Nephron (organoid): ENCODE results near the gene CLDN22.

Experiments
- H3K27ac Mint-ChIP-seq, 3 experiments: 2 replicates each; pipeline ENCODE4 v1.8.0; 2020; ENCODE audit warnings: mixed read lengths in 3 of 3, mild to moderate bottlenecking in 2 of 3, moderate library complexity in 1 of 3
- H3K27me3 Mint-ChIP-seq: 2 replicates; pipeline ENCODE4 v1.8.0; 2021; ENCODE audit warnings: low read depth, mild to moderate bottlenecking, moderate library complexity, mixed read lengths
- H3K36me3 Mint-ChIP-seq: 2 replicates; pipeline ENCODE4 v1.8.0; 2020; ENCODE audit warnings: low read depth, mixed read lengths
- H3K4me1 Mint-ChIP-seq: 2 replicates; pipeline ENCODE4 v1.8.0; 2020; ENCODE audit warnings: mixed read lengths
- H3K4me3 Mint-ChIP-seq, 3 experiments: 2 replicates each; pipeline ENCODE4 v1.8.0; 2020; ENCODE audit warnings: mild to moderate bottlenecking in 3 of 3, mixed read lengths in 3 of 3, moderate library complexity in 2 of 3
- H3K9me3 Mint-ChIP-seq: 2 replicates; pipeline ENCODE4 v1.8.0; 2020; ENCODE audit warnings: mixed read lengths
- TF ChIP-seq, protein P1 (sequence below), 3 experiments: fragments of 200-600 bp; sonication (generic); IDR thresholded peaks; one replicate each; pipeline ENCODE4 v1.5.0; 2021; ENCODE audit warnings: antibody characterized with exemption in 3 of 3; ENCODE audit not compliant: unreplicated experiment in 3 of 3

The CLDN22 gene

DNA sequence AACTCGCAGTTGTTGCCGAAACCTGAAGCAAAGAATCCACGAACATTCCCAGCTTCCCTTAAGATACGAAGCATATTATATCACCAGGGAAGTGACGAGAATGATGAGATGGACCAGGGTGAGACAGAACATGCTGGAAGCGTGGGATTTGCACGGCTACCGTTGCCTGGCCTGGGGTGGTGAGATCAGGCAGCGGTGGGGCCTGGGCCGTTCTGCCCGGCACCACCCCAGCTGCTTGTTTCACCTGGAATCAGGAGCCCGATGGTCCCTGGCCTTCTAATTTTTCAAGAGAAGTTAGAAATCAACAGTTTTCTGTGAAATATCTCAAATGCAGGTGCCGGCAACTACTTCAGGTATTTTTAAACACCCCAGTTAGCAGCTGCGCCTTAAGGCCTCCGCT lies 5.7 kb downstream of the CLDN22 start:
- H3K4me1 Mint-ChIP-seq, result no peaks in the 10 kb centered on the region
- peaks cover 36% of the 10 kb centered on the region for H3K36me3 Mint-ChIP-seq
- TF ChIP-seq, protein P1, sequence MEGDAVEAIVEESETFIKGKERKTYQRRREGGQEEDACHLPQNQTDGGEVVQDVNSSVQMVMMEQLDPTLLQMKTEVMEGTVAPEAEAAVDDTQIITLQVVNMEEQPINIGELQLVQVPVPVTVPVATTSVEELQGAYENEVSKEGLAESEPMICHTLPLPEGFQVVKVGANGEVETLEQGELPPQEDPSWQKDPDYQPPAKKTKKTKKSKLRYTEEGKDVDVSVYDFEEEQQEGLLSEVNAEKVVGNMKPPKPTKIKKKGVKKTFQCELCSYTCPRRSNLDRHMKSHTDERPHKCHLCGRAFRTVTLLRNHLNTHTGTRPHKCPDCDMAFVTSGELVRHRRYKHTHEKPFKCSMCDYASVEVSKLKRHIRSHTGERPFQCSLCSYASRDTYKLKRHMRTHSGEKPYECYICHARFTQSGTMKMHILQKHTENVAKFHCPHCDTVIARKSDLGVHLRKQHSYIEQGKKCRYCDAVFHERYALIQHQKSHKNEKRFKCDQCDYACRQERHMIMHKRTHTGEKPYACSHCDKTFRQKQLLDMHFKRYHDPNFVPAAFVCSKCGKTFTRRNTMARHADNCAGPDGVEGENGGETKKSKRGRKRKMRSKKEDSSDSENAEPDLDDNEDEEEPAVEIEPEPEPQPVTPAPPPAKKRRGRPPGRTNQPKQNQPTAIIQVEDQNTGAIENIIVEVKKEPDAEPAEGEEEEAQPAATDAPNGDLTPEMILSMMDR (IDR thresholded peaks at IDR 0.05; ENCODE audit: unreplicated experiment in 3 of 3), result no peak
- H3K9me3 Mint-ChIP-seq, result no peaks in the 10 kb centered on the region
- H3K27ac Mint-ChIP-seq, result no peak overlapping the region
- no peak overlapping the region for H3K4me3 Mint-ChIP-seq
- H3K27me3 Mint-ChIP-seq, result no peaks in the 10 kb centered on the region

DNA sequence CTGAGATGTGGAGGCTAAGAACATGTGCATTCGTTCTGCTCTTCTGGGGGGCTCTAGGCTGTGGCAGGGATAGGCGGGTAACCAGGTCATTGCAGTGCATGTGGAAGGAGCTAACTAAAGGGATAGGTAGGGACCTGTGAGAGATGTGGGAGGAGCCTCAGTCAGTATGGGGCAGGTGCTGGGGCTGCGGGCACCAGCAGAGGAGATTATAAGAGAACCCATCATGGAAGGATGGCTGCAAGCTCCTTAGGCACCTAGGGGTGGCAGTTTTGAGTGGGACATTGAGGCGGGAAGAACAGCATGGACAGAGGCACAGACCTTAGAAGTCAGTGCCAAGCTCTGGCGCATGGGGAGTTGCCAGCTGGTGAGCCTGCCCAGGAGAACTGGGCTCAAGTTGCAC lies 7.2 kb downstream of the CLDN22 start:
- Mint-ChIP-seq H3K36me3 (peaks cover 44% of the 10 kb centered on the region), H3K9me3 (no peaks in the 10 kb centered on the region), H3K4me3 (no peak overlapping the region), H3K27ac (no peak overlapping the region), H3K27me3 (no peaks in the 10 kb centered on the region), H3K4me1 (no peaks in the 10 kb centered on the region)
- TF ChIP-seq, protein P1 (IDR thresholded peaks at IDR 0.05; ENCODE audit: unreplicated experiment in 3 of 3), result no peak

DNA sequence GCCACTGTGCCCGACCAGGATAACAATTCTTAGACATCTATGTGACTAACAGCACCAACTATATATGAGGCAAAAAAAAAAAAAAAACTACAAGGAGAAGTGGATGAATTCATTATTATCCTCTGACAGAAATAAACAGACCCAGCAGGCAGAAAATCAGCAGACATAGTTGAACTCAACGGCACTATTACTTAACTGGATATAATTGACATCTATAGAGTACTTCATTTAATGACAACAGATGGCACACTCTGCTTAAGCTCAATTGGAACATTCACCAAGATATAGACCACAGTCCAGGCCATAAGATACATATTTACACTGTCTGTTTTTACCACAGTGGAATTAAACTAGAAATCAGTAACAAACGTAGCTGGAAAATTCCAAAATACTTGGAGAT lies 13.3 kb downstream of the CLDN22 start:
- Mint-ChIP-seq H3K4me1 (no peaks in the 10 kb centered on the region), H3K27me3 (no peaks in the 10 kb centered on the region), H3K9me3 (no peaks in the 10 kb centered on the region), H3K4me3 (no peak overlapping the region), H3K27ac (no peak overlapping the region), H3K36me3 (peaks cover 54% of the 10 kb centered on the region)
- TF ChIP-seq, protein P1 (IDR thresholded peaks at IDR 0.05; ENCODE audit: unreplicated experiment in 3 of 3), result no peak

DNA sequence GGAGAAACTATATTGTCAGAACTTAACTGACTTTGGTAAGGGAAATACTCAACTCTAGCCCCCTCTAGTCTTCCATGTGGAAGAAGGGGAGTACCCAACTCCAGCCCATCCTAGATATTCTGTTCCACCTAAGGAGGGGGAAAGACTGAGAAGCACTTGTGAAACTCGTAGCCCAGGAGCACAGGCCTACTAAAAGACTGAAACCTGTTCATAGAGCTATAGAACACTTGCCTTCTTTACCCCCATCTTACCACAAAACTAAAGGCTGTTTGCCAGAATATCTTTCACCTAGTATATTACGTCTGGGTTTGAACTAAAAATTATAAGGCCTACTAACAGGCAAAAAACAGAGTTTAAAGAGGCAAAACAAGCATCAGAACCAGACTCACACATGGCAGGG lies 15.5 kb downstream of the CLDN22 start:
- H3K27ac Mint-ChIP-seq, result no peak overlapping the region
- TF ChIP-seq, protein P1 (IDR thresholded peaks at IDR 0.05; ENCODE audit: unreplicated experiment in 3 of 3), result no peak
- peaks cover 55% of the 10 kb centered on the region for H3K36me3 Mint-ChIP-seq
- no peaks in the 10 kb centered on the region for H3K4me1 Mint-ChIP-seq
- H3K27me3 Mint-ChIP-seq, result no peaks in the 10 kb centered on the region
- no peak overlapping the region for H3K4me3 Mint-ChIP-seq
- H3K9me3 Mint-ChIP-seq, result no peaks in the 10 kb centered on the region

DNA sequence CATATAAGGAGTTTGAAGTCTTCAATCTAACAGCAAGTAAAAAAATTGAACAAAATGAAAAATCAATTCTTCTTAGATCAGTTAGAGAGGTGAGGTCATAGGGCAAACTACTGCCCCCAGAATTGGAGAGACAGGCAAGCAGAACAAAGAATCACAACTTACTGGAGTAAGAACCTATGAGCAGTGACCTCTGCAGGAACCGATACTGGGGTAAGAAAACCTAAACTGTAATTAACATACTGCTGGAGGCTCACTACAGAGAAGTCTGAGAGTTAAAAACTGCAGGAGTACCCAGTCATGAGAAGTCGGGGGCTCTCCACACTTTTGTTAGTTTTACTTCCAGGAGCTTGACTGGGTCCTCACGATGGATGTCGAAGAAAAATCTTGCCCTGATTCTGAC lies 16.0 kb downstream of the CLDN22 start:
- TF ChIP-seq, protein P1 (IDR thresholded peaks at IDR 0.05; ENCODE audit: unreplicated experiment in 3 of 3), result no peak
- Mint-ChIP-seq H3K4me1 (no peaks in the 10 kb centered on the region), H3K4me3 (no peak overlapping the region), H3K27ac (no peak overlapping the region), H3K9me3 (no peaks in the 10 kb centered on the region), H3K27me3 (no peaks in the 10 kb centered on the region), H3K36me3 (peaks cover 54% of the 10 kb centered on the region)

DNA sequence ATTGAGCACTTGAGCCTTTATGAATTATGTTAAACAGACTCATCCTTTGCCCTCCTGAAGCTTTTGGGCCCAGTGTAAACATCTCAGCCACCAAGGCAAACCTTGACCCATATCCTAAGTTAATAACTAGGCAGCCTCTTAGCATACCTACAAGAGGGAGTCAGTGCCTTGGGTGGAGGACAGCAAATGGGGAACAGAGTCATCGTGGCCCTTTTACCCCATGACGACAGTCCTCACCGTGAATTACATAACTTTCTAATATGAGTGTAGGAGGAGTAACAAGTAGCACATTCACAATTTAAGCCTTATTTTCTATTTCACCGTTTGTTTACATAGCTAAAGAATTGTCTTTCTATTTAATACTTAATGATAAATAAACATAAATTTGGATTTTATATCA lies 16.8 kb downstream of the CLDN22 start:
- Mint-ChIP-seq H3K27ac (no peak overlapping the region), H3K4me3 (no peak overlapping the region), H3K27me3 (no peaks in the 10 kb centered on the region), H3K9me3 (no peaks in the 10 kb centered on the region), H3K4me1 (no peaks in the 10 kb centered on the region), H3K36me3 (peaks cover 53% of the 10 kb centered on the region)
- TF ChIP-seq, protein P1 (IDR thresholded peaks at IDR 0.05; ENCODE audit: unreplicated experiment in 3 of 3), result no peak
